Astrocyte (in vitro differentiated cells and primary cell): ENCODE measurements around the gene DNAAF8. TPM values are rescaled to one million over a fixed set of nuclear protein-coding genes. Genes with fewer than 3 reads are reported as not detected.

Experiments used
- DNase-seq: peaks from one replicate; pipeline ENCODE4 v3.0.0-alpha.2; 2010; ENCODE audit warnings: low read depth
- FAIRE-seq: peaks from 2 replicates; lab custom pipeline; 2011; peaks lifted over from hg19 to GRCh38; lab: Jason Lieb, UNC
- H2AFZ ChIP-seq: 2 replicates; pipeline ENCODE4 v1.6.0; 2012; ENCODE audit warnings: low read depth, low read length, inconsistent platforms
- H3K27ac ChIP-seq: 2 replicates; pipeline ENCODE4 v1.5.1; 2011; ENCODE audit warnings: low read depth, low read length, inconsistent platforms
- H3K27me3 ChIP-seq: 2 replicates; pipeline ENCODE4 v1.6.0; 2011; ENCODE audit warnings: low read length, inconsistent platforms; ENCODE audit not compliant: insufficient read depth
- H3K36me3 ChIP-seq: 2 replicates; pipeline ENCODE4 v1.5.1; 2011; ENCODE audit warnings: low read length, inconsistent platforms; ENCODE audit not compliant: insufficient read depth
- H3K4me1 ChIP-seq: 2 replicates; pipeline ENCODE4 v1.5.1; 2011; ENCODE audit warnings: low read length, inconsistent platforms; ENCODE audit not compliant: insufficient read depth
- H3K4me2 ChIP-seq: 2 replicates; pipeline ENCODE4 v1.6.0; 2012; ENCODE audit warnings: low read length, inconsistent platforms
- H3K4me3 ChIP-seq: 2 replicates; pipeline ENCODE4 v1.5.1; 2011; ENCODE audit warnings: low read depth, mild to moderate bottlenecking, low read length, inconsistent platforms; ENCODE audit not compliant: insufficient read depth
- H3K79me2 ChIP-seq: 2 replicates; pipeline ENCODE4 v1.6.0; 2012; ENCODE audit warnings: mild to moderate bottlenecking, low read length, inconsistent platforms; ENCODE audit not compliant: insufficient read depth
- H3K9ac ChIP-seq: 2 replicates; pipeline ENCODE4 v1.6.0; 2012; ENCODE audit warnings: mild to moderate bottlenecking, low read length, inconsistent platforms
- H3K9me3 ChIP-seq: 2 replicates; pipeline ENCODE4 v1.5.1; 2012; ENCODE audit warnings: low read depth, mild to moderate bottlenecking, low read length, inconsistent platforms; ENCODE audit not compliant: insufficient read depth
- H4K20me1 ChIP-seq: 2 replicates; pipeline ENCODE4 v1.6.0; 2012; ENCODE audit warnings: low read length, inconsistent platforms; ENCODE audit not compliant: insufficient read depth
- H3K27ac Mint-ChIP-seq: one replicate; pipeline ENCODE4 v1.8.0; 2021; ENCODE audit warnings: mild to moderate bottlenecking, mixed read lengths; ENCODE audit not compliant: unreplicated experiment
- H3K27me3 Mint-ChIP-seq: one replicate; pipeline ENCODE4 v1.8.0; 2021; ENCODE audit warnings: low read depth, mixed read lengths; ENCODE audit not compliant: unreplicated experiment
- H3K36me3 Mint-ChIP-seq: one replicate; pipeline ENCODE4 v1.8.0; 2021; ENCODE audit warnings: low read depth, mixed read lengths; ENCODE audit not compliant: unreplicated experiment
- H3K4me1 Mint-ChIP-seq: one replicate; pipeline ENCODE4 v1.8.0; 2021; ENCODE audit warnings: low read depth, mixed read lengths; ENCODE audit not compliant: unreplicated experiment
- H3K4me3 Mint-ChIP-seq: one replicate; pipeline ENCODE4 v1.8.0; 2021; ENCODE audit warnings: mild to moderate bottlenecking, moderate library complexity, mixed read lengths; ENCODE audit not compliant: unreplicated experiment
- H3K9me3 Mint-ChIP-seq: one replicate; pipeline ENCODE4 v1.8.0; 2021; ENCODE audit warnings: mild to moderate bottlenecking, mixed read lengths; ENCODE audit not compliant: unreplicated experiment
- EZH2 ChIP-seq: IDR thresholded peaks from 2 replicates; pipeline ENCODE4 v1.6.1; 2012; ENCODE audit warnings: mild to moderate bottlenecking, low read length, inconsistent platforms; ENCODE audit not compliant: insufficient read depth
- total RNA-seq: library from RNA; stranded (reverse); gene quantifications from 2 replicates; pipeline ENCODE4 v1.2.1, GENCODE V29; 2021
- TF ChIP-seq, protein P1 (sequence below): IDR thresholded peaks from 2 replicates; pipeline ENCODE4 v1.5.1; 2011; ENCODE audit warnings: low read depth, mild to moderate bottlenecking, inconsistent platforms, low read length, moderate library complexity; ENCODE audit not compliant: insufficient read depth

The DNAAF8 gene
- total RNA-seq, 1 donor from 2014 or later: 2.7 TPM

DNA sequence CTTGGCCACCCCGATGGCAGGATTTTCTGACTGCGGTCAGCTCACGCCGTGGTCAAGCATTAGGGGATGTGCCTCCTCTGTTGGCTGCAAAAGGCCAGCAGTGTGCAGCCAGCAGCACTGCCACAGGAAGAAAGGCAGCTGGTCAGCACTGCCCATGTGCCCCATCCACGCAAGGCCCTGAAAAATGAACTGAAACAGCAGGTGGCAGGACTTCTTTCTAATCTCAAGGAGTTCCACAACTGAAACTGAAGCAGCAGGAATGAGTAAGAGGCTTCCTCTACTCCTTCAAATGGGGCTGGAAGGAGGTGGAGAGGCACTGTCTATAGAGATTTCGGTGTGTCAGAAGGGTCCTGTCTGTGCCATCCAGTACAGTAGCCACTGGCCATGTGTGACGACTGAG lies 29.5 kb downstream of the DNAAF8 start:
- no peak overlapping the region for H3K27ac Mint-ChIP-seq
- TF ChIP-seq, protein P1, sequence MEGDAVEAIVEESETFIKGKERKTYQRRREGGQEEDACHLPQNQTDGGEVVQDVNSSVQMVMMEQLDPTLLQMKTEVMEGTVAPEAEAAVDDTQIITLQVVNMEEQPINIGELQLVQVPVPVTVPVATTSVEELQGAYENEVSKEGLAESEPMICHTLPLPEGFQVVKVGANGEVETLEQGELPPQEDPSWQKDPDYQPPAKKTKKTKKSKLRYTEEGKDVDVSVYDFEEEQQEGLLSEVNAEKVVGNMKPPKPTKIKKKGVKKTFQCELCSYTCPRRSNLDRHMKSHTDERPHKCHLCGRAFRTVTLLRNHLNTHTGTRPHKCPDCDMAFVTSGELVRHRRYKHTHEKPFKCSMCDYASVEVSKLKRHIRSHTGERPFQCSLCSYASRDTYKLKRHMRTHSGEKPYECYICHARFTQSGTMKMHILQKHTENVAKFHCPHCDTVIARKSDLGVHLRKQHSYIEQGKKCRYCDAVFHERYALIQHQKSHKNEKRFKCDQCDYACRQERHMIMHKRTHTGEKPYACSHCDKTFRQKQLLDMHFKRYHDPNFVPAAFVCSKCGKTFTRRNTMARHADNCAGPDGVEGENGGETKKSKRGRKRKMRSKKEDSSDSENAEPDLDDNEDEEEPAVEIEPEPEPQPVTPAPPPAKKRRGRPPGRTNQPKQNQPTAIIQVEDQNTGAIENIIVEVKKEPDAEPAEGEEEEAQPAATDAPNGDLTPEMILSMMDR: no peak
- no peak for TF ChIP-seq EZH2
- FAIRE-seq (no peak), DNase-seq (no peak)
- Histone ChIP-seq H3K9me3 (no peaks in the 10 kb centered on the region), H3K27me3 (no peaks in the 10 kb centered on the region), H3K4me3 (no peak overlapping the region), H3K79me2 (peaks cover 36% of the 10 kb centered on the region), H4K20me1 (peaks cover 16% of the 10 kb centered on the region), H3K27ac (no peak overlapping the region), H3K9ac (no peak overlapping the region), H3K36me3 (peaks cover 5% of the 10 kb centered on the region), H3K4me2 (no peak overlapping the region), H2AFZ (no peak overlapping the region), H3K4me1 (peaks cover 7% of the 10 kb centered on the region)
- no peaks in the 10 kb centered on the region for H3K27me3 Mint-ChIP-seq
- H3K4me1 Mint-ChIP-seq: peaks cover 13% of the 10 kb centered on the region
- H3K36me3 Mint-ChIP-seq: peaks cover 25% of the 10 kb centered on the region
- no peak overlapping the region for H3K4me3 Mint-ChIP-seq
- H3K9me3 Mint-ChIP-seq: no peaks in the 10 kb centered on the region

DNA sequence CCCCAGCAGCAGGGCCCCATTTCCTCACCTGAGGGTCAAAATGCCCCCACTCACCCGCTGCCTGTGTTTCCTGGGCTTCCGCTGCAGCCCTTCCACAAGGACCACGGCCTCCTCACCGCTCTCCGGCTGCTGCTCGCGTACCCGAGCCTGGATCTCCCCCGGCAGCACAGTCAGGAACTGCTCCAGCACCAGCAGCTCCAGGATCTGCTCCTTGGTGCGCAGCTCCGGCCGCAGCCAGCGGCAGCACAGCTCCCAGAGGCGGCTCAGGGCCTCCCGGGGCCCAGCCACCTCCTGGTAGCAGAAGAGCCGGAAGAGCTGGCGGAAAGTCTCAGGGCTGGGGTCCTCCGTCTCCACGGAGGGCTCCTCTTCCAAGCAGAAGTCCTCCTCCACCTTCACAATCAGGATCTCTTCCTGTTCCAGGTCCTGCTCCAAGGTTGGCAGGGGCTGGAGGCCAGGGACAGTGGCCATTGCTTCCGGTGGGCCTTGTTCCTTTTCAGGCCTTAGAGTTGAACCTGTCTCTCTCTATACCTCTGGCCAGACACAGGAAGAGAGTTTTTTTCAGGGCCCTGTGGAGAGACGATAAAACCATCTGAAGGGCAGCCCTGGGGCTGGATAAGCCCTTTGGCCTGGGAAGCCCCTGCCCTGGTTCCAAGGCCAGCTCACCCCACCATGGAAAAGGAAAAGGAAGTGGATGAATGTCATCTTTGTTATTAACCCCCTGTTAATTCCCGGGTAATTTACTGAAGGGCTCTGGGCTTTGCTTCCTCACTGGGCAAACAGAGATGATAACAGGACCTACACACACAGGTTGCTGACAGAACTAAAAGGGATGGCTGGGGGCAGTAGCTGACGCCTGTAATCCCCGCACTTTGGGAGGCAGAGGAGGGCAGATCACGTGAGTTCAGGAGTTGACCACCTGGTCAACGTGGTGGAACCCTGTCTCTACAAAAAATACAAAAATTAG lies 31.5 kb downstream of the DNAAF8 start:
- peak overlapping the region; percentile 71 for H3K27ac Mint-ChIP-seq
- TF ChIP-seq, protein P1: no peak
- no peak for TF ChIP-seq EZH2
- H2AFZ ChIP-seq: no peak overlapping the region
- no peaks in the 10 kb centered on the region for H3K9me3 ChIP-seq
- H3K9me3 Mint-ChIP-seq: peaks cover 2% of the 10 kb centered on the region
- peak overlapping the region; percentile 93 for H3K4me3 Mint-ChIP-seq
- peak overlapping the region; percentile 77 for H3K4me3 ChIP-seq
- peak overlapping the region; percentile 85 for H3K4me2 ChIP-seq
- peaks cover 13% of the 10 kb centered on the region for H3K4me1 Mint-ChIP-seq
- H3K27me3 Mint-ChIP-seq: no peaks in the 10 kb centered on the region
- DNase-seq (no peak), FAIRE-seq (no peak)
- peaks cover 36% of the 10 kb centered on the region for H3K79me2 ChIP-seq
- H3K36me3 ChIP-seq: no peaks in the 10 kb centered on the region
- H3K27me3 ChIP-seq: no peaks in the 10 kb centered on the region
- H3K9ac ChIP-seq: peak overlapping the region; percentile 94
- H3K27ac ChIP-seq: peak overlapping the region; percentile 74
- peaks cover 11% of the 10 kb centered on the region for H4K20me1 ChIP-seq
- H3K36me3 Mint-ChIP-seq: peaks cover 13% of the 10 kb centered on the region
- peaks cover 7% of the 10 kb centered on the region for H3K4me1 ChIP-seq
